HS-27A (cell line): ENCODE measurements around the gene MCL1.

ENCODE experiments used
- DNase-seq: peaks from one replicate; pipeline ENCODE4 v3.0.0-alpha.2; 2012; ENCODE audit warnings: low read depth, missing footprints

MCL1 gene

GRCh38 chr1:150555971-150556865 lies 23.2 kb downstream of the MCL1 start:
- no peak for DNase-seq

GRCh38 chr1:150555198-150555970 lies 24.0 kb downstream of the MCL1 start:
- no peak for DNase-seq

DNA sequence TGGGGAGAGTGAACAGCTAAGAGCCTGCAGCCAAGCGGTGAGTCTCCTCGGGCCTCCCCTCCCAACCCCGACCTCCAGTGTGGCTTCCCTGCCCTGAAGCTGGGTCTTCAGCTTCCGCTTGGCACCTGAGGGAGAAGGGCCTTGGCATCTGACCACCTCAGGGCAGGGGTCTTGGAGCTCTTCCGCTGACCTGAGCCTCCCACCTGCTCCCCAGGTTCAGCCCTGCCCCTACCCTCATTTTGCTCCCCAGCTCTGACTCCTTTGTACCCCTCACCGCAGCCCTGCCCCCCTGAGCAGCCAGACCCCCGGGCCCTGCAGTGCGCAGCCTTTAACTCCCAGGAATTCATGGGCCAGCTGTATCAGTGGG lies 25.3 kb downstream of the MCL1 start:
- DNase-seq: no peak

DNA sequence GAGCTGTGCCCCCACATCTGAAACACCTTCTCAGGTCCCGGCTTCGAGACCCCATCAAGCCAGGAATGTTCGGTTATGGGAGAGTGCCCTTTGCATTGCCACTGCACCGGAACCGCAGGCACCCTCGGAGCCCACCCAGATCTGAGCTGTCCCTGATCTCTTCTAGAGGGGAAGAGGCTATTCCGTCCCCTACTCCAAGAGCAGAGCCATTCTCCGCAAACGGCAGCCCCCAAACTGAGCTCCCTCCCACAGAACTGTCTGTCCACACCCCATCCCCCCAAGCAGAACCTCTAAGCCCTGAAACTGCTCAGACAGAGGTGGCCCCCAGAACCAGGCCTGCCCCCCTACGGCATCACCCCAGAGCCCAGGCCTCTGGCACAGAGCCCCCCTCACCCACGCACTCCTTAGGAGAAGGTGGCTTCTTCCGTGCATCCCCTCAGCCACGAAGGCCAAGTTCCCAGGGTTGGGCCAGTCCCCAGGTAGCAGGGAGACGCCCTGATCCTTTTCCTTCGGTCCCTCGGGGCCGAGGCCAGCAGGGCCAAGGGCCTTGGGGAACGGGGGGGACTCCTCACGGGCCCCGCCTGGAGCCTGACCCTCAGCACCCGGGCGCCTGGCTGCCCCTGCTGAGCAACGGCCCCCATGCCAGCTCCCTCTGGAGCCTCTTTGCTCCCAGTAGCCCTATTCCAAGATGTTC lies 25.9 kb downstream of the MCL1 start:
- no peak for DNase-seq

- DNase-seq: no peak
These were observed 26.5 kb downstream of the MCL1 start for GRCh38 chr1:150552911-150553289.

DNA sequence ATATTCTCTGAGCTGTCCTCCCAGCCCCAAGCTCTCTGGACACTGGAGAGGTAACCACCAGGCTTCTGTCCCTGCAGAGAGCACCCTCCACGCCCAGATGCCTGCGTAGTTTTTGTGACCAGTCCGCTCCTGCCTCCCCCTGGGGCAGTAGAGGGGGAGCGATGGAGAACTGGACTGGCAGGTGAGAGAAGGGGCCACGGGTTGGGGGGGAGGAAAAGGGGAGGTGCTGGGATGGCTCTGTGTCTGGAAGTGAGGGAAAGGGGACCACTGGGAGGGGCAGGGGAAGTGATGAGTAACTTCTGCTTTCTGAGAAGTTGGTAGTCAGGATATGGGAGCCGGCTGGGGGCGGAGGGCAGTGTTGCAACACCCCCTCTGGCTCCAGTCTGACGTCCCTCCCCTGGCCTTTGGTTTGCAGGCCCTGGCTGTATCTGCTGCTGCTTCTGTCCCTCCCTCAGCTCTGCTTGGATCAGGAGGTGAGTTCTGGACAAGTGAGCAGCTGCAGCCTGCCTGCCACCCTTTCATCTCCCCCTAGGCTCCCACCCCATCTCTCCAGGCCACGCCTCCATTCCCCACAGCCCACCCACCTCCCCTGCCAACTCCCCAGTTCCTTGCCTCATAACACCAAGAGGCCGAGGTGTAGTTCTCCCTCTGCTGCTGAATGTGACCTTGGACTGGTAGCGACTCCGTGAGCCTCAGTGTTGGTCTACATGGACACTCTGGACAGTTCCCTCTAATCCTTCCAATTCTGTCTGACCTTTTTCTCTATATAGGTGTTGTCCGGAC lies 27.1 kb downstream of the MCL1 start:
- DNase-seq: no peak

DNA sequence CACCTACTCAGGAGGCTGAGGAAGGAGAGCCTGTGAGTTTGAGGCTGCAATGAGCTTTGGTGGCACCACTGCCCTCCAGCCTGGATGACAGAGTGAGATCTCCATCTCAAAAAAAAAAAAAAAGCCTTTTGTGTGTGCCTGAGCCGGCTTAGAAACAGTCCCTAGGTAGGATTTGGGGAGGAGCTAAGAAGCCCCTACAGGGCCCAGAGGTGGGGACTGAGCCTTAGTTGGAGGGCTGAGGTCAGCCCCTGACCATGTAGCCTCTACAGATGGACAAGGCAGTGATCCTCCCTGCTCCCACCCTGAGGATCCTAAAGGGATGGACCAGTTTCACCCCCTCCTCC lies 27.7 kb downstream of the MCL1 start:
- no peak for DNase-seq

DNA sequence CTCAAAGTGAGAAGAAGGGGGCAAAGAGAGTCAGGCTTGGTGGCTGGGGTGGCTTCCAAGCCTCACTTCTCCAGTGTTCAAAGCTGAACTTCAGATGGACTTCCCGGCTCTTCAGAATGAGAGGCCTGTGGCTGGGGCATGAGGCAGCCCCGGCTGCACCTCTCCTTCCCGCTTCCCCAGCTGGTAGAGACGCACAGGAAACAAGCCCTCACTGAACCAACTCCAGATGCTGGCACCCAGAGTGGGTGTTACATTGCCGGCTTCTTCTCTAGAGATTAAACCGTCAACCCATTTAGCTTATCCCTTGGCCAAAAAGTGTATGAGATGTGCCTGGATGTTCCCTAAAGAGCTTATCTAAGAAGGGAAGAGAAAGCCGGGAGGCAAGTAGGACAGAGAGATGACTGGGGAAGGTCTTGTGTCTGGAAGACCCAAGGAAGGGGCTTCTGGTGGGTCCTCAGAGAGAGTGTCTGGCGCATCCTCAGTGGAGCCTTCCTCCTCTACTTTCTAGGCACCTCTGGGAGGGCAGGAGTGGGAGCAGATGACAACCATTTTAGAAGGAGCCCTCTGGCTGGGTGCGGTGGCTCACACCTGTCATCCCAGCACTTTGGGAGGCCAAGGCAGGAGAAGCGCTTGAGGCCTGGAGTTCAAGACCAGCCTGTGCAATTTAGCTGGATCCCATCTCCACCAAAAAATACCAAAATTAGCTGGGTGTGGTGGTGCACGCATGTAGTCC lies 28.2 kb downstream of the MCL1 start:
- no peak for DNase-seq

GRCh38 chr1:150550222-150551050 lies 29.0 kb downstream of the MCL1 start:
- DNase-seq: no peak

GRCh38 chr1:150549496-150550221 lies 29.8 kb downstream of the MCL1 start:
- DNase-seq: no peak

GRCh38 chr1:150548632-150549495 lies 30.5 kb downstream of the MCL1 start, which contains the start of gene ADAMTSL4:
ADAMTSL4 (plus strand) TSS chr1:150549408; CDS start chr1:150552289, 2,881 bp downstream.
- no peak for DNase-seq

- DNase-seq: no peak
These were observed 31.1 kb downstream of the MCL1 start for GRCh38 chr1:150548324-150548631.

DNA sequence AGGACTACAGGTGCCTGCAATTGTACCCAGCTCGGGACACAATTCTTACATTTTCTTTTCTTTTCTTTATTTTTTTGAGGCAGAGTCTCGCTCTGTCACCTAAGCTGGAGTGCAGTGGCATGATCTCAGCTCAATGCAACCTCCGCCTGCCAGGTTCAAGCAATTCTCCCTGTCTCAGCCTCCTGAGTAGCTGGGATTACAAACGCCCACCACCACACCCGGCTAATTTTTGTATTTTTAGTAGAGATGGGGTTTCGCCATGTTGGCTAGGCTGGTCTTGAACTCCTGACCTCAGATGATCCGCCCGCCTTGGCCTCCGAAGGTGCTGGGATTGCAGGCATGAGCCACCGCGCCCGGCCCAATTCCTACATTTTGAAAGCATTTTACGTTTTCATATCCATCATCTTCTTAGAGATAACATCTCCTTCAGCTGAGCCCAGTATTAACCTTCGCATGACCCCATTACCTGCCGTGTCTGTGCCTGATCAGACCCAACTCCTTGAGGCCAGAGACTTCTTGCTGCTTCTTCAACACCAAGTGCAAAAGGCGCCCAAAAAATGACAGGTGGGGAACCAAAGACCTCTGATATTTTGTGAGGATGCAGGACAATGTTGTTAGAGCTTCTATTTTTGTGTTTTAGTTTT lies 33.0 kb downstream of the MCL1 start:
- DNase-seq: no peak

GRCh38 chr1:150545486-150546032 lies 33.9 kb downstream of the MCL1 start:
- no peak for DNase-seq

DNA sequence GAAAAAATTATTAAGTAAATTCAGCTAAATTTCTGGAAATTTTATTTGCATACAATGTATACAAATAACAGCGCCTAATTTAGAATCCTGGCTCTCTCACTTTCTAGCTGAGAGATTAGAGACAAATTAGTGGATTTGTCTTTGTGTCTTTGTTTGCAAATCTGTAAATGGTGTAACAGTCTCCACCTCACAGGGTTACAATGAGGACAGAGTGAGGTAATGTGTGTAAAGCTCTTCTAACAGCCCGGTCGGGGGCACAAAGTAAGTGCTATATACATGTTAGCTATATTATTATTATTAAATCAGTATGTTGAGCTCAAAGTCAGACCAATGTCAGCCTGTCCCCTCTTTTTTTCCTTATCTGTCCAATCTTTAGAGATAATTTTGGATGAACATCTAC lies 35.2 kb downstream of the MCL1 start:
- no peak for DNase-seq

- no peak for DNase-seq
These were observed 35.8 kb downstream of the MCL1 start for GRCh38 chr1:150543500-150544143.
